Loucy (cell line): ENCODE results near the gene UNC5C.

Experiments
- CTCF ChIP-seq: fragments of 200-600 bp; sonication (generic); conservative IDR thresholded peaks from 2 replicates; pipeline ENCODE4 v1.5.1; 2014; ENCODE audit warnings: mild to moderate bottlenecking, antibody characterized with exemption, low read length
- EZH2phosphoT487 ChIP-seq: fragments of 200-600 bp; IDR thresholded peaks from 2 replicates; pipeline ENCODE4 v1.6.1; 2018; ENCODE audit warnings: antibody characterized with exemption, mild to moderate bottlenecking, moderate library complexity, borderline replicate concordance

- TF ChIP-seq EZH2phosphoT487 (no peak), CTCF (no peak)
Measured at GRCh38 chr4:95507147-95507546, 41.6 kb downstream of the UNC5C start.
